HUES48 (cell line): ENCODE results near the gene TNIK.
A peak's percentile ranks its signal among the peaks of the same experiment; 100 is the strongest.

Experiments
- H3K27ac ChIP-seq: one replicate; pipeline ENCODE4 v1.7.0; 2013; ENCODE audit warnings: low read depth, low read length, inconsistent platforms
- H3K27me3 ChIP-seq: 2 replicates; pipeline ENCODE4 v1.6.1; 2013; ENCODE audit warnings: mild to moderate bottlenecking, low read length; ENCODE audit not compliant: control insufficient read depth, insufficient read depth
- H3K36me3 ChIP-seq: 2 replicates; pipeline ENCODE4 v1.6.1; 2013; ENCODE audit warnings: low read length; ENCODE audit not compliant: control insufficient read depth, insufficient read depth
- H3K4me1 ChIP-seq: 2 replicates; pipeline ENCODE4 v1.6.1; 2013; ENCODE audit warnings: mild to moderate bottlenecking, low read length; ENCODE audit not compliant: control insufficient read depth, insufficient read depth
- H3K4me3 ChIP-seq: 2 replicates; pipeline ENCODE4 v1.5.1; 2013; ENCODE audit warnings: mild to moderate bottlenecking, low read depth, low read length
- H3K9ac ChIP-seq: 2 replicates; pipeline ENCODE4 v1.6.1; 2013; ENCODE audit warnings: mild to moderate bottlenecking, low read depth, low read length, moderate library complexity
- H3K9me3 ChIP-seq: 2 replicates; pipeline ENCODE4 v1.6.1; 2013; ENCODE audit warnings: low read length; ENCODE audit not compliant: control insufficient read depth, insufficient read depth

TNIK gene

GRCh38 chr3:171468296-171468906, 8.2 kb upstream of the TNIK start:
- Histone ChIP-seq H3K36me3 (no peaks in the 10 kb centered on the region), H3K9ac (no peak overlapping the region), H3K27me3 (no peaks in the 10 kb centered on the region), H3K9me3 (no peaks in the 10 kb centered on the region), H3K27ac (no peak overlapping the region), H3K4me3 (no peak overlapping the region), H3K4me1 (peaks cover 3% of the 10 kb centered on the region; the same call in 1 of the 2 replicates)

DNA sequence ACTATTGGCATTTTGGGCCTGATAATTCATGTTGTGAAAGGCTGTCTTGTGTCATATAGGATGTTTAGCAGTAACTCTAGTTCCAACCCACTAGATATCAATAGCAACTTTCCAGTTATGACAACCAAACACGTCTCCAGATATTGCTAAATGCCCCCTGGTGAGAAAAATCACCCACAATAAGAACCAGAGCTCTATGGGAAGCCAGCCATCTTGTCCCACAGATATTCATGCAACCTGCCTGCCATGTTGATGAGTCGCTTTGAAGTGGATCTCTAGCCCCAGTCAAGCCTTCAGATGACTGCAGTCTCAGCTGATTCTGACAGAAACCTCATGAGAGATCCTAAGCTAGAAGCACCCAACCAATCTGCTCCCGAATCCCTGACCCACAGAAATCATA, 5.6 kb upstream of the TNIK start:
- Histone ChIP-seq H3K4me3 (no peak overlapping the region), H3K9me3 (no peaks in the 10 kb centered on the region), H3K9ac (no peak overlapping the region), H3K27ac (no peak overlapping the region), H3K36me3 (no peaks in the 10 kb centered on the region), H3K27me3 (peaks cover 15% of the 10 kb centered on the region), H3K4me1 (peaks cover 19% of the 10 kb centered on the region)

DNA sequence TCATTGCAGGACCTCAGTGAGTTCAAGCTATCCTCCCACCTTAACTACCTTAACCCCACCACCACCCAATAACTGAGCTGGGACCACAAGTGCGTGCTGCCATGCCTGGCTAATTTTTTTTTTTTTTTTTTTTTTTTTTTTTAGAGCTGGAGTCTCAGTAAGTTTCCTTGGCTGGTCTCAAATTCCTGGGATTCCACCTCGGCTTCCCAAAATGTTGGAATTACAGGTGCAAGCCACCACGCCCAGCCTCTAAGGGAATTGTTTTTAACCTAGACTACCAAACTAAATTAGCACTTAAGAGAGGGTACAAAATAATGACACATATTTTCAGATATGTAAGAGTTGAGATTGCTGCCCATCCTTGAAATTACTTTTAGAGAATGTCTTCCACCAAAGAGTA, 4.3 kb upstream of the TNIK start:
- Histone ChIP-seq H3K4me1 (peaks cover 19% of the 10 kb centered on the region), H3K36me3 (no peaks in the 10 kb centered on the region), H3K4me3 (no peak overlapping the region), H3K9me3 (no peaks in the 10 kb centered on the region), H3K9ac (no peak overlapping the region), H3K27ac (no peak overlapping the region), H3K27me3 (peaks cover 23% of the 10 kb centered on the region)

- Histone ChIP-seq H3K9ac (no peak overlapping the region), H3K27ac (no peak overlapping the region), H3K36me3 (no peaks in the 10 kb centered on the region), H3K4me3 (peak overlapping the region; percentile 93), H3K27me3 (peaks cover 37% of the 10 kb centered on the region), H3K9me3 (no peaks in the 10 kb centered on the region), H3K4me1 (peaks cover 24% of the 10 kb centered on the region)
These were observed 2.0 kb upstream of the TNIK start for GRCh38 chr3:171462224-171462623.

DNA sequence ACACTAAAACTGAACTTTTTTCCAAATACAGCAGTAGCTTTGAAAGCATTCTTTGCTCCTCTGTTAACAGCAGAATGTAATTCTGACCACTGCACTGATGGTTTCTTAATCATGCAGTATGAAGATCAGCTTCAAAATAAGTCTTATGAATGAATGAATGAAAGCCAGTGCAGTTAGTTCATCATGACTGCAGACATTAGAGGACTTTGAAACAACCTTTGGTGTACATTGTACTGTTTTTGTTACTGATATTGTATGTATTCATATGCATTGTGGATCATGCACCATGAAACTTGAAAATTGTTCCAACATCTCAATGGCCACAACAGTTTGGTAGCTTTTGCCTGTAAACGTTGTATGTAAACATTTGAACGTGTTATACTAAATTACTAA, 1.3 kb upstream of the TNIK start:
- no peaks in the 10 kb centered on the region for H3K36me3 ChIP-seq
- peaks cover 28% of the 10 kb centered on the region for H3K4me1 ChIP-seq
- H3K27ac ChIP-seq, result peak overlapping the region; percentile 73
- H3K4me3 ChIP-seq, result peak overlapping the region; percentile 93
- H3K9me3 ChIP-seq, result no peaks in the 10 kb centered on the region
- H3K27me3 ChIP-seq, result peaks cover 37% of the 10 kb centered on the region
- peak overlapping the region; percentile 81 for H3K9ac ChIP-seq

DNA sequence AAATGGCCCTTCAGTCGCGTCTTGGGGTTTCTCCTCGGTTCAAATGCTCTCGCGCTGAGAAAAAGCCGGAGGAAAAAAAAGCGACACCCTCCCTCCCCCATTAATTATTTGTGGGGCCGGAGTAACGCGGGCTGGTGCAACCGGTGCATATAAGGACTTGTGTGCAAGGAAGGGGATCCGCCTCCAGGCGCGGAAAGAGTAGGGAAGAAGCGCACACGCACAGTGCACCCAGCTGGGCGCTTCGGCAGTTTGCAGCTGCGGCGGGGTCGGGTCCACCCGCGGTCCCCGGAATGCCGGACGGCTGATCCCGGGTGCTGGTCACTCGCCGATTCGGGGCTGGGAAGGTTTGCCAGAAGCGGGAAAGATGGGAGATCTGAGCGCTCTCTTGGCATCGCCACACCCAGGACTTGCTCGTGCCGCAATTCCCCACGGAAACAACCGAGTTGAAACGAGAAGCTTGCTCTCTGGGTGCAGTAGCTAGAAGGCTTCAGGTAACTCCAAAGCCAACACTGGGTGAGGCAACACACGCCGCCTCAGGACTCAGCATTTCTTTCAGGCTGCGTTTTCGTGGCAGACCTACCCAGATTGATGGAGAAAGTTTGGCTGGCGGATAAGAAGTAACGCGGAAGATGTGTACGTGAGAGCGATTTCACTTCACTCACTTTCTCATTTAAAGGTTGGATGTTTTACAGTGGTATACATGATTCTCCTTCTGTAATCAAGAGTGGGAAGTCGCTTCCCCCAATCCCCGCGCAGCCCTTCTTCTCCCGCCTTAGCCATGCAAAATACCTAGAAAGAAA, 720 bp upstream of the TNIK start:
- peak overlapping the region; percentile 81 for H3K9ac ChIP-seq
- peak overlapping the region; percentile 93 for H3K4me3 ChIP-seq
- H3K36me3 ChIP-seq, result no peaks in the 10 kb centered on the region
- H3K4me1 ChIP-seq, result peaks cover 34% of the 10 kb centered on the region
- no peaks in the 10 kb centered on the region for H3K9me3 ChIP-seq
- peak overlapping the region; percentile 73 for H3K27ac ChIP-seq
- peaks cover 37% of the 10 kb centered on the region for H3K27me3 ChIP-seq

- Histone ChIP-seq H3K27me3 (peaks cover 37% of the 10 kb centered on the region), H3K4me1 (peaks cover 43% of the 10 kb centered on the region), H3K9ac (peak overlapping the region; percentile 70), H3K27ac (peak overlapping the region; percentile 80), H3K9me3 (no peaks in the 10 kb centered on the region), H3K4me3 (peak overlapping the region; percentile 93), H3K36me3 (no peaks in the 10 kb centered on the region)
These were observed 866 bp downstream of the TNIK start for GRCh38 chr3:171459137-171459941.

GRCh38 chr3:171458864-171459136, 1.4 kb downstream of the TNIK start:
- Histone ChIP-seq H3K9ac (peak overlapping the region; percentile 70), H3K27ac (peak overlapping the region; percentile 80)

DNA sequence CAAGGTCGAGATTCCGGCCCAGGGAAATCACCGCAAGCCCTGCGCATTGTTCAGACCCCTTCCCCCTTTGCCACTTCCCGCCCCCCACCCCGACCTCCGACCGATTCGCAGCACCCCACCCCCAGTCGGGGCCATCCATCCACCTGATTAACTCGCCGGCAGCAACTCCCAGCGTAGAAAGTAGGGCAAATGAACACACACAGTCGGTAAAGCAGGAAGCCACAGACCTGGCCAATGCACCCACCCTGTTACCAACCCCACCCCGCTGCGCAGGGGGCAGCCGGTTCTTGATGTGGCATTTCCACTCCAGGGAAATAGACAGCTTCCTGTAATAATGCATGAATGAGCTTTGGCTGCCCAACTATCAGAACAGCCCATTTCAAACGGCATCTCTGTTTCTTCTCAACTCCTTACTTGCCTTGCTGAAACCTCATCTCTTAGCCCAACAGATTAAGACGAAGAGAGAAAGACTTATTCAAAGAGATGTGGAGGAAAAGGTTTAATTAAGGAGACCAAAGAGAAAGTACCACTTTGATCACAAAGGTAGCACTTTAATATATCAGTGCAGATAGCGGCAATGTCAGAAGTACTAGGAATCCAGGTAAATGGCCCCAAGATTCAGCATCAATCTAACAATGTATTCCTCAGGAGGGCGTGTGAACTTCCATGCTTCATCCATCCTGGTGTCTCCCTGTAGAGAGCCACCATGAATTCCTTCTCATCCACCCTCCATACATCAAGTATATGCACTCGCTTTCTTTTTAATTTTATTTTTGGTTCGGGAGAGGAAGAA, 1.9 kb downstream of the TNIK start:
- peak overlapping the region; percentile 70; the same call in 1 of the 2 replicates for H3K9ac ChIP-seq
- no peaks in the 10 kb centered on the region for H3K36me3 ChIP-seq
- peak overlapping the region; percentile 93 for H3K4me3 ChIP-seq
- H3K4me1 ChIP-seq, result peaks cover 53% of the 10 kb centered on the region
- H3K27ac ChIP-seq, result peak overlapping the region; percentile 80
- H3K9me3 ChIP-seq, result no peaks in the 10 kb centered on the region
- peaks cover 37% of the 10 kb centered on the region for H3K27me3 ChIP-seq

More at GRCh38 chr3:171458864-171459136, 1.4 kb downstream of the TNIK start:
- H3K27me3 ChIP-seq, result peaks cover 37% of the 10 kb centered on the region
- H3K36me3 ChIP-seq, result no peaks in the 10 kb centered on the region
- H3K4me1 ChIP-seq, result peaks cover 48% of the 10 kb centered on the region
- no peaks in the 10 kb centered on the region for H3K9me3 ChIP-seq
- H3K4me3 ChIP-seq, result peak overlapping the region; percentile 93

DNA sequence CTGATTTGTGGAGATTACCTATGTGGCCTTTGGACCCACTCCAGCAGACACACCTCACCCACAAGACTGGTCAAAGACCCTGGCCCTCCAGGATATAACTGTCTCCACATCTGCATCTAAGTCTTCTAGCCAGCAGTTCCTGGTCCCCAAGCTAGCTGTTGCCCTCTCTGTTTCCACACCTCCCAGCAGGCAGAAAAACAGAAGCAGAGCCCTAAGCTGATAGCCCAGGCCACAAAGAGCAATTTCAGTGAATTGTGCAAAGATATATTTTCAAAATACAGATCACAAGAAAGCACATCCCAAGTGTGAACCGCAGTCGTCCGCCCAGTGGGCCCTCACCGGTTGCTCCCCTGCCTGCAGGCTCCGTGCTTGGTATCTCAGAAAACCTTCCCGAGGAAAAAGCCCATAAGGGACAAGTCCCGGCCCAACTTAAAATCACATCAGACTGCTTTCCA, 2.6 kb downstream of the TNIK start:
- Histone ChIP-seq H3K36me3 (no peaks in the 10 kb centered on the region), H3K9ac (peak overlapping the region; percentile 47; the same call in 1 of the 2 replicates), H3K4me1 (peaks cover 57% of the 10 kb centered on the region), H3K9me3 (no peaks in the 10 kb centered on the region), H3K27me3 (peaks cover 37% of the 10 kb centered on the region), H3K27ac (peak overlapping the region; percentile 80), H3K4me3 (peak overlapping the region; percentile 93)
